A549 (cell line): ENCODE results near the gene HSPG2. TPM values are rescaled to one million over a fixed set of nuclear protein-coding genes. Genes with fewer than 3 reads are reported as not detected.

Experiments used
- ATAC-seq, 2 experiments: fragments of 200-7000 bp in 1 of 2; fragments of >200 bp in 1 of 2; cut with Nextera tagmentation in 1 of 2; cut with Tn5 transposase in 1 of 2; 3 replicates each; pipeline versions ENCODE4 v1.8.0 to v1.9.1; 2018 to 2020; ENCODE audit warnings: mild to moderate bottlenecking in 1 of 2, moderate library complexity in 1 of 2
- CTCF ChIA-PET: fragments of 300-600 bp; sonication (Branson Sonifier 250); formaldehyde crosslinking; extraction: SDS; loops from one replicate; lab custom pipeline; 2021; ENCODE audit warnings: antibody characterized with exemption, inconsistent platforms; lab: Yijun Ruan, JAX
- POLR2A ChIA-PET: fragments of 350-600 bp; formaldehyde crosslinking; extraction: SDS; loops from one replicate; lab custom pipeline; 2021; ENCODE audit warnings: antibody characterized with exemption, inconsistent platforms; lab: Yijun Ruan, JAX
- DNase-seq, 2 experiments: peaks; one replicate each; pipeline versions ENCODE4 v3.0.0 to v3.0.0-alpha.2; 2011 to 2016; ENCODE audit warnings: low read depth in 1 of 2, low spot score in 1 of 2
- FAIRE-seq: peaks from 2 replicates; lab custom pipeline; 2011; peaks lifted over from hg19 to GRCh38; lab: Jason Lieb, UNC
- H3K27ac ChIP-seq, 2 experiments: fragments of >200 bp; sonication (Bioruptor Twin); formaldehyde crosslinking; 3 replicates each; pipeline ENCODE4 v1.5.1; 2016 to 2017
- H3K4me1 ChIP-seq: fragments of >200 bp; sonication (Bioruptor Twin); formaldehyde crosslinking; 3 replicates; pipeline ENCODE4 v1.6.1; 2016
- H3K4me2 ChIP-seq: fragments of >200 bp; sonication (Bioruptor Twin); formaldehyde crosslinking; 3 replicates; pipeline ENCODE4 v1.6.1; 2016
- H3K4me3 ChIP-seq: fragments of >200 bp; sonication (Bioruptor Twin); formaldehyde crosslinking; 3 replicates; pipeline ENCODE4 v1.5.1; 2016
- H3K9me3 ChIP-seq: fragments of >200 bp; sonication (Bioruptor Twin); formaldehyde crosslinking; 3 replicates; pipeline ENCODE4 v1.6.1; 2016
- CBX2 ChIP-seq: fragments of 200-600 bp; sonication (generic); IDR thresholded peaks from 2 replicates; pipeline ENCODE4 v1.6.1; 2016; ENCODE audit warnings: low read depth, mild to moderate bottlenecking, borderline replicate concordance
- CBX8 ChIP-seq: fragments of 200-600 bp; sonication (generic); IDR thresholded peaks from 2 replicates; pipeline ENCODE4 v1.6.1; 2016
- CEBPB ChIP-seq, 2 experiments: fragments of >200 bp in 1 of 2; sonication (Bioruptor Twin) in 1 of 2; formaldehyde crosslinking in 1 of 2; IDR thresholded peaks; 2 replicates each; pipeline ENCODE4 v1.6.1; 2012 to 2016
- CHD2 ChIP-seq: fragments of 150-350 bp; IDR thresholded peaks from 2 replicates; pipeline ENCODE4 v1.6.1; 2014; ENCODE audit warnings: low read length; ENCODE audit not compliant: partially characterized antibody
- EHF ChIP-seq: fragments of 250-450 bp; sonication (Bioruptor Pico); IDR thresholded peaks from 2 replicates; pipeline ENCODE4 v1.5.0; 2020; ENCODE audit warnings: mild to moderate bottlenecking
- EP300 ChIP-seq, 2 experiments: fragments of >200 bp; sonication (Bioruptor Twin); formaldehyde crosslinking; IDR thresholded peaks; 2 replicates in 1 of 2; 3 replicates in 1 of 2; pipeline ENCODE4 v1.6.1; 2016 to 2017
- GATA3 ChIP-seq: IDR thresholded peaks from 2 replicates; pipeline ENCODE4 v1.6.1; 2012; ENCODE audit warnings: borderline replicate concordance
- HOXA7 ChIP-seq: fragments of 250-450 bp; sonication (Bioruptor Pico); IDR thresholded peaks from 2 replicates; pipeline ENCODE4 v1.5.0; 2020; ENCODE audit warnings: mild to moderate bottlenecking, moderate library complexity
- HOXB13 ChIP-seq: fragments of 250-450 bp; sonication (Bioruptor Pico); IDR thresholded peaks from 2 replicates; pipeline ENCODE4 v1.5.0; 2020; ENCODE audit warnings: low read depth, mild to moderate bottlenecking, moderate library complexity
- KDM5A ChIP-seq: fragments of 200-600 bp; sonication (generic); IDR thresholded peaks from 2 replicates; pipeline ENCODE4 v1.6.1; 2016; ENCODE audit warnings: antibody characterized with exemption, mild to moderate bottlenecking
- MAFK ChIP-seq: fragments of 450-650 bp; IDR thresholded peaks from 2 replicates; pipeline ENCODE4 v1.6.1; 2014; ENCODE audit not compliant: partially characterized antibody
- MAZ ChIP-seq: fragments of 150-350 bp; IDR thresholded peaks from 2 replicates; pipeline ENCODE4 v1.6.1; 2014; ENCODE audit warnings: antibody characterized with exemption, low read depth, low read length, borderline replicate concordance
- MYC ChIP-seq: IDR thresholded peaks from 2 replicates; pipeline ENCODE4 v1.6.1; 2012; ENCODE audit warnings: mild to moderate bottlenecking, inconsistent platforms, low read length, improper control_type of control experiment, borderline replicate concordance
- NPAS2 ChIP-seq: fragments of 250-450 bp; sonication (Bioruptor Pico); IDR thresholded peaks from 2 replicates; pipeline ENCODE4 v1.8.0; 2022; ENCODE audit warnings: mild to moderate bottlenecking, moderate library complexity, borderline replicate concordance
- NR3C1 ChIP-seq: fragments of >200 bp; sonication (Bioruptor Twin); formaldehyde crosslinking; IDR thresholded peaks from 3 replicates; pipeline ENCODE4 v1.6.1; 2017
- PHF8 ChIP-seq: fragments of 200-600 bp; sonication (generic); IDR thresholded peaks from 2 replicates; pipeline ENCODE4 v1.6.1; 2016; ENCODE audit warnings: low read depth, mild to moderate bottlenecking, antibody characterized with exemption, moderate library complexity, borderline replicate concordance
- POLR2A ChIP-seq: IDR thresholded peaks from 2 replicates; pipeline ENCODE4 v1.6.1; 2012; ENCODE audit warnings: mild to moderate bottlenecking, low read length
- RAD21 ChIP-seq, 2 experiments: fragments of >200 bp in 1 of 2; sonication (Bioruptor Twin) in 1 of 2; formaldehyde crosslinking in 1 of 2; IDR thresholded peaks in 1 of 2; conservative IDR thresholded peaks in 1 of 2; 2 replicates in 1 of 2; 3 replicates in 1 of 2; pipeline ENCODE4 v1.6.1; 2012 to 2018; ENCODE audit warnings: inconsistent platforms in 1 of 2
- RCOR1 ChIP-seq: fragments of 150-350 bp; IDR thresholded peaks from 2 replicates; pipeline ENCODE4 v1.6.1; 2014; ENCODE audit warnings: antibody characterized with exemption, low read length, low read depth
- RFX5 ChIP-seq: fragments of 450-650 bp; IDR thresholded peaks from 2 replicates; pipeline ENCODE4 v1.7.1; 2014; ENCODE audit warnings: antibody characterized with exemption, mild to moderate bottlenecking, moderate library complexity
- TP53 ChIP-seq: fragments of 250-450 bp; sonication (Bioruptor Pico); IDR thresholded peaks from 2 replicates; pipeline ENCODE4 v1.5.0; 2021; ENCODE audit warnings: mild to moderate bottlenecking, moderate library complexity
- ZC3H11A ChIP-seq: fragments of 450-650 bp; IDR thresholded peaks from 2 replicates; pipeline ENCODE4 v1.6.1; 2014; ENCODE audit warnings: antibody characterized with exemption, mild to moderate bottlenecking
- WGBS: methylation state at CpG from one replicate; pipeline ENCODE4 v1.1.6; 2017; ENCODE audit errors: missing lambda C conversion rate; 5-methylcytosine and 5-hydroxymethylcytosine counted together
- polyA plus RNA-seq, 4 experiments: library from polyadenylated mRNA; depleted of rRNA in 3 of 4; stranded (reverse); fragments of >200 nt; fragmentation: RNase III in 1 of 4; extraction: RNeasy Plus Mini Kit Qiagen cat#74134 plus additional on column Dnase treatment in 1 of 4; gene quantifications; 2 replicates in 3 of 4; 3 replicates in 1 of 4; pipeline ENCODE4 v1.2.3, GENCODE V29; 2011 to 2017
- TF ChIP-seq, protein P1 (sequence below): IDR thresholded peaks from 2 replicates; pipeline ENCODE4 v1.6.1; 2012; ENCODE audit warnings: low read depth, borderline replicate concordance
- TF ChIP-seq, protein P2 (sequence below): IDR thresholded peaks from 2 replicates; pipeline ENCODE4 v1.6.1; 2012
- TF ChIP-seq, protein P3 (sequence below): fragments of 150-350 bp; IDR thresholded peaks from 2 replicates; pipeline ENCODE4 v1.6.1; 2014; ENCODE audit warnings: low read depth, mild to moderate bottlenecking, low read length
- TF ChIP-seq, protein P4 (sequence below): fragments of 250-450 bp; sonication (Bioruptor Pico); IDR thresholded peaks from 2 replicates; pipeline ENCODE4 v1.5.0; 2020; ENCODE audit warnings: low read depth, mild to moderate bottlenecking, moderate library complexity
- TF ChIP-seq, protein P5 (sequence below): fragments of >200 bp; sonication (Bioruptor Twin); formaldehyde crosslinking; IDR thresholded peaks from 2 replicates; pipeline ENCODE4 v1.6.1; 2016

Gene HSPG2
- polyA plus RNA-seq, 2 of the 4 experiments (the other 2 are of a cell fraction), result 7.0 to 42.7 TPM

DNA sequence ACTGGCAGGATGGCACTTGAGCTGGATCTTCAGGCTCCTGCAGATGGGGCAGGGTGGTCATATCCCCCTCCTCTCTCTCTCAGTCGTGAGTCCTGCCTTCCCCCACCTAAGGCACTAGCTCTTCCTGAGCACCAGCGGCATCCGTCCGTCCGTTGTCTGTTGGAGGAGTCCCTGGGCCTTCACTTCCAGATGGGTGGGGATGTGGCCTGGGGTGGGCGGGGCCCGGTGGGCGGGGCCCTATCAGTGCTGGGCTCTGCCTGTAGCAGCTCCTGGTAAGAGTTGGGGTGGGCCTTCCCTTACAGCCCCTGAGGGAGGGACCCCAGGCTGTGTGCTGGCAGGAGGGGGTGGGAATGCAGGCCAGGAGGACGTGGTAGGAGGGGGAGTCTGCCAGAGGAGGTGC is 114.8 kb downstream of the HSPG2 start:
- Histone ChIP-seq H3K9me3 (no peaks in the 10 kb centered on the region), H3K4me1 (no peaks in the 10 kb centered on the region), H3K27ac (no peak overlapping the region), H3K4me3 (no peak overlapping the region), H3K4me2 (no peak overlapping the region)
- DNase-seq, result no peak
- no peak for FAIRE-seq
- peak; percentile 51 to 62; a peak in 4 of 6 replicates for ATAC-seq
- ChIA-PET CTCF (interaction anchor here (1.0 to 1.1 kb wide), 2 partner anchors 18 to 251 kb away, joined by 3 to 4 read pairs; no protein-coding TSS in a partner anchor), POLR2A (no interaction called here)
- no peak for TF ChIP-seq NPAS2 (CRISPR knock-in tag)
- TF ChIP-seq MAZ, result no peak
- TF ChIP-seq, protein P1, sequence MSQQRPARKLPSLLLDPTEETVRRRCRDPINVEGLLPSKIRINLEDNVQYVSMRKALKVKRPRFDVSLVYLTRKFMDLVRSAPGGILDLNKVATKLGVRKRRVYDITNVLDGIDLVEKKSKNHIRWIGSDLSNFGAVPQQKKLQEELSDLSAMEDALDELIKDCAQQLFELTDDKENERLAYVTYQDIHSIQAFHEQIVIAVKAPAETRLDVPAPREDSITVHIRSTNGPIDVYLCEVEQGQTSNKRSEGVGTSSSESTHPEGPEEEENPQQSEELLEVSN, result no peak
- no peak for TF ChIP-seq KDM5A
- TF ChIP-seq POLR2A, result no peak
- no peak for TF ChIP-seq CBX8
- TF ChIP-seq GATA3, result no peak
- TF ChIP-seq EP300 (IDR thresholded peaks at IDR 0.05), result no peak
- no peak for TF ChIP-seq CEBPB (IDR thresholded peaks at IDR 0.05)
- no peak for TF ChIP-seq TP53
- TF ChIP-seq, protein P2, sequence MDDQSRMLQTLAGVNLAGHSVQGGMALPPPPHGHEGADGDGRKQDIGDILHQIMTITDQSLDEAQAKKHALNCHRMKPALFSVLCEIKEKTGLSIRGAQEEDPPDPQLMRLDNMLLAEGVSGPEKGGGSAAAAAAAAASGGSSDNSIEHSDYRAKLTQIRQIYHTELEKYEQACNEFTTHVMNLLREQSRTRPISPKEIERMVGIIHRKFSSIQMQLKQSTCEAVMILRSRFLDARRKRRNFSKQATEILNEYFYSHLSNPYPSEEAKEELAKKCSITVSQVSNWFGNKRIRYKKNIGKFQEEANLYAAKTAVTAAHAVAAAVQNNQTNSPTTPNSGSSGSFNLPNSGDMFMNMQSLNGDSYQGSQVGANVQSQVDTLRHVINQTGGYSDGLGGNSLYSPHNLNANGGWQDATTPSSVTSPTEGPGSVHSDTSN, result no peak
- no peak for TF ChIP-seq ZC3H11A
- TF ChIP-seq, protein P3, sequence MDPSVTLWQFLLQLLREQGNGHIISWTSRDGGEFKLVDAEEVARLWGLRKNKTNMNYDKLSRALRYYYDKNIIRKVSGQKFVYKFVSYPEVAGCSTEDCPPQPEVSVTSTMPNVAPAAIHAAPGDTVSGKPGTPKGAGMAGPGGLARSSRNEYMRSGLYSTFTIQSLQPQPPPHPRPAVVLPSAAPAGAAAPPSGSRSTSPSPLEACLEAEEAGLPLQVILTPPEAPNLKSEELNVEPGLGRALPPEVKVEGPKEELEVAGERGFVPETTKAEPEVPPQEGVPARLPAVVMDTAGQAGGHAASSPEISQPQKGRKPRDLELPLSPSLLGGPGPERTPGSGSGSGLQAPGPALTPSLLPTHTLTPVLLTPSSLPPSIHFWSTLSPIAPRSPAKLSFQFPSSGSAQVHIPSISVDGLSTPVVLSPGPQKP, result no peak
- TF ChIP-seq PHF8, result no peak
- TF ChIP-seq RFX5, result no peak
- TF ChIP-seq CBX2, result no peak
- TF ChIP-seq, protein P4, sequence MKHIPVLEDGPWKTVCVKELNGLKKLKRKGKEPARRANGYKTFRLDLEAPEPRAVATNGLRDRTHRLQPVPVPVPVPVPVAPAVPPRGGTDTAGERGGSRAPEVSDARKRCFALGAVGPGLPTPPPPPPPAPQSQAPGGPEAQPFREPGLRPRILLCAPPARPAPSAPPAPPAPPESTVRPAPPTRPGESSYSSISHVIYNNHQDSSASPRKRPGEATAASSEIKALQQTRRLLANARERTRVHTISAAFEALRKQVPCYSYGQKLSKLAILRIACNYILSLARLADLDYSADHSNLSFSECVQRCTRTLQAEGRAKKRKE (CRISPR knock-in tag), result no peak
- no peak for TF ChIP-seq MAFK
- 86% methylated on average over 4 of the region's 9 CpGs for WGBS

DNA sequence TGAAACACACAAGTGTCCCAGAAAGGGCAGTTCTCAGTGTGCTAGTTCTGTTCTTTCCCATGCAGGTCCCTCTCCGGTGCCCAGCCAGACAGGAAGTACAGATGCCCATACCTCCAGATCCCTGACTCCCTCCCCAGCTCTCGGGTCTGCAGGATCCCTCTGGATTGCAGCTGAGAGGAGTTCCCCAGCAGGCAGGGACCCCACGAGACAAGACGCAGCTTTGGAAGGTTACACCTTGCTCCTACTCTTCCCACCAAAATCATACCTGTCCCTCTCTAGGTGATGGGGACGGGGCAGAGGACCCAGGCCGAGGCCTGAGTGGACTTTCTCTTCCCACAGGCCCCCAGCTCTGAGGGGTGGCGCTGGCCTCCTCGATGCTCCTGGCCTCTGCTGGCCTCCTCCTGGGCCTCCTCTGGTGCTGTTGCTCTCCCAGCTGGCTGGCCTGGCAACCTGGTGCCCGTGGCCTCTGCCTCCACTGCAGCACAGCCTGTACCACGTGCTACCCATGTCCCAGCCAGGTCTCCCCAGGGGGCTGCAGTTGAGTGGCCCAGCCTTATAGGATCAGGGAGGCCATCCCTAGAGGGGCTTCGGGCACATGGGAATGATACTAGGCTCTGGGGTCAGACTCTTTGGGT is 115.6 kb downstream of the HSPG2 start:
- Histone ChIP-seq H3K4me2 (no peak overlapping the region), H3K9me3 (no peaks in the 10 kb centered on the region), H3K27ac (no peak overlapping the region), H3K4me1 (no peaks in the 10 kb centered on the region), H3K4me3 (no peak overlapping the region)
- WGBS, result 97% methylated on average over 4 of the region's 11 CpGs
- ChIA-PET CTCF (interaction anchor here (0.6 to 1.0 kb wide), 3 partner anchors 11 to 1300 kb away, joined by 3 read pairs; no protein-coding TSS in a partner anchor), POLR2A (no interaction called here)
- DNase-seq, result no peak
- ATAC-seq, result no peak
- no peak for FAIRE-seq
- no peak for TF ChIP-seq MYC
- no peak for TF ChIP-seq RAD21 (conservative IDR thresholded peaks at IDR 0.05 in 1 of 2, IDR thresholded peaks at IDR 0.05 in 1 of 2)
- TF ChIP-seq RCOR1, result no peak
- TF ChIP-seq, protein P1, result no peak
- TF ChIP-seq CEBPB (IDR thresholded peaks at IDR 0.05), result no peak
- TF ChIP-seq CHD2, result no peak
- TF ChIP-seq MAFK, result no peak
- no peak for TF ChIP-seq ZC3H11A
- TF ChIP-seq NR3C1, result no peak
- no peak for TF ChIP-seq HOXB13
- TF ChIP-seq, protein P5, sequence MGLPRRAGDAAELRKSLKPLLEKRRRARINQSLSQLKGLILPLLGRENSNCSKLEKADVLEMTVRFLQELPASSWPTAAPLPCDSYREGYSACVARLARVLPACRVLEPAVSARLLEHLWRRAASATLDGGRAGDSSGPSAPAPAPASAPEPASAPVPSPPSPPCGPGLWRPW, result no peak
- TF ChIP-seq EHF (CRISPR knock-in tag), result no peak
- TF ChIP-seq TP53, result no peak
- TF ChIP-seq, protein P2, result no peak
- no peak for TF ChIP-seq EP300 (IDR thresholded peaks at IDR 0.05)
- TF ChIP-seq HOXA7 (CRISPR knock-in tag), result no peak
